H1 (cell line): ENCODE results near the gene TBX15. TPM values are rescaled to one million over a fixed set of nuclear protein-coding genes. Genes with fewer than 3 reads are reported as not detected.

Experiments used
- CTCF ChIA-PET: fragments of 300-600 bp; sonication (Branson Sonifier 250); formaldehyde crosslinking; loops from one replicate; lab custom pipeline; 2021; ENCODE audit not compliant: partially characterized antibody; lab: Charles Lee
- POLR2A ChIA-PET: fragments of 300-600 bp; sonication (Branson Sonifier 250); formaldehyde crosslinking; loops from one replicate; lab custom pipeline; 2021; ENCODE audit warnings: inconsistent platforms; ENCODE audit not compliant: partially characterized antibody; lab: Charles Lee
- DNase-seq, 2 experiments: peaks; one replicate each; pipeline versions ENCODE4 v3.0.0 to v3.0.0-alpha.2; 2010 to 2022; ENCODE audit warnings: low spot score in 2 of 2, low read depth in 1 of 2, mixed read lengths in 1 of 2
- FAIRE-seq: peaks from 2 replicates; lab custom pipeline; 2011; peaks lifted over from hg19 to GRCh38; lab: Jason Lieb, UNC
- H2AFZ ChIP-seq: 2 replicates; pipeline ENCODE4 v1.8.1; 2012; ENCODE audit warnings: low read length, inconsistent platforms
- H2AK5ac ChIP-seq: 2 replicates; pipeline ENCODE4 v1.6.1; 2013; ENCODE audit warnings: low read depth, low read length
- H2BK120ac ChIP-seq: replicated peaks from 2 replicates; pipeline ENCODE3; 2013; ENCODE audit warnings: low read depth, low read length, inconsistent platforms
- H2BK12ac ChIP-seq: 2 replicates; pipeline ENCODE4 v1.6.1; 2013; ENCODE audit warnings: low read depth, low read length
- H2BK15ac ChIP-seq: 2 replicates; pipeline ENCODE4 v1.6.1; 2013; ENCODE audit warnings: low read length
- H2BK20ac ChIP-seq: 2 replicates; pipeline ENCODE4 v1.6.1; 2013; ENCODE audit warnings: low read length
- H2BK5ac ChIP-seq: 2 replicates; pipeline ENCODE4 v1.6.1; 2013; ENCODE audit warnings: low read depth, low read length
- H3K14ac ChIP-seq: 2 replicates; pipeline ENCODE4 v1.6.1; 2013; ENCODE audit warnings: inconsistent platforms; ENCODE audit not compliant: insufficient read length
- H3K18ac ChIP-seq: 2 replicates; pipeline ENCODE4 v1.6.1; 2013; ENCODE audit warnings: low read length; ENCODE audit errors: extremely low read depth
- H3K23ac ChIP-seq: 2 replicates; pipeline ENCODE4 v1.6.1; 2013; ENCODE audit warnings: inconsistent platforms; ENCODE audit not compliant: insufficient read length
- H3K23me2 ChIP-seq: 2 replicates; pipeline ENCODE4 v1.6.1; 2013; ENCODE audit warnings: low read depth, low read length
- H3K27ac ChIP-seq: 2 replicates; pipeline ENCODE4 v1.6.1; 2011; ENCODE audit warnings: low read depth, low read length, inconsistent platforms
- H3K27me3 ChIP-seq, 4 experiments: replicated peaks in 1 of 4; 1 replicate in 1 of 4; 2 replicates in 3 of 4; pipeline versions ENCODE4 v1.6.1 to v1.8.1; 2011 to 2013; ENCODE audit warnings: low read length in 3 of 4, mild to moderate bottlenecking in 3 of 4, inconsistent platforms in 2 of 4, mixed read lengths in 2 of 4, moderate library complexity in 1 of 4; ENCODE audit not compliant: control insufficient read depth in 3 of 4, insufficient read depth in 3 of 4; ENCODE audit errors: extremely low read depth in 1 of 4
- H3K36me3 ChIP-seq, 4 experiments: 2 replicates each; pipeline versions ENCODE4 v1.6.1 to v1.8.1; 2011 to 2013; ENCODE audit warnings: mild to moderate bottlenecking in 4 of 4, low read length in 3 of 4, moderate library complexity in 2 of 4, control low read depth in 1 of 4, inconsistent platforms in 1 of 4; ENCODE audit not compliant: insufficient read depth in 4 of 4, control insufficient read depth in 2 of 4
- H3K4ac ChIP-seq: replicated peaks from 2 replicates; pipeline ENCODE3; 2013; ENCODE audit warnings: low read length, low read depth, mixed read lengths, inconsistent platforms; ENCODE audit not compliant: insufficient read length
- H3K4me1 ChIP-seq, 4 experiments: replicated peaks in 1 of 4; 1 replicate in 1 of 4; 2 replicates in 3 of 4; pipeline versions ENCODE4 v1.6.1 to v1.8.1; 2011 to 2013; ENCODE audit warnings: low read length in 3 of 4, inconsistent platforms in 2 of 4, mixed read lengths in 1 of 4; ENCODE audit not compliant: insufficient read depth in 4 of 4, control insufficient read depth in 3 of 4
- H3K4me2 ChIP-seq, 2 experiments: 2 replicates each; pipeline versions ENCODE4 v1.6.1 to v1.8.1; 2011 to 2013; ENCODE audit warnings: low read depth in 2 of 2, low read length in 2 of 2, control low read depth in 1 of 2, inconsistent platforms in 1 of 2, mild to moderate bottlenecking in 1 of 2; ENCODE audit not compliant: insufficient read depth in 1 of 2
- H3K4me3 ChIP-seq, 4 experiments: fragments of 200-600, 300-600 bp in 1 of 4; sonication (generic), shearing (Covaris generic), sonication (Bioruptor Twin) in 1 of 4; 2 replicates each; pipeline versions ENCODE4 v1.5.1 to v1.8.1; 2011 to 2016; ENCODE audit warnings: low read length in 4 of 4, low read depth in 3 of 4, control low read depth in 2 of 4, inconsistent platforms in 2 of 4, mild to moderate bottlenecking in 2 of 4, mixed read lengths in 1 of 4, moderate library complexity in 1 of 4; ENCODE audit not compliant: insufficient read depth in 2 of 4; ENCODE audit errors: extremely low read depth in 1 of 4
- H3K56ac ChIP-seq: replicated peaks from 2 replicates; pipeline ENCODE3; 2013; ENCODE audit warnings: low read depth, mild to moderate bottlenecking, mixed read lengths, low read length, inconsistent platforms; ENCODE audit not compliant: insufficient read length
- H3K79me1 ChIP-seq: 2 replicates; pipeline ENCODE4 v1.6.1; 2013; ENCODE audit warnings: low read depth, low read length, control low read depth
- H3K79me2 ChIP-seq, 2 experiments: 2 replicates each; pipeline versions ENCODE4 v1.6.1 to v1.8.1; 2012 to 2013; ENCODE audit warnings: low read length in 2 of 2, mild to moderate bottlenecking in 2 of 2, inconsistent platforms in 1 of 2; ENCODE audit not compliant: insufficient read depth in 2 of 2, control insufficient read depth in 1 of 2
- H3K9ac ChIP-seq, 4 experiments: replicated peaks in 1 of 4; 1 replicate in 1 of 4; 2 replicates in 3 of 4; pipeline versions ENCODE4 v1.6.1 to v1.8.1; 2011 to 2013; ENCODE audit warnings: low read depth in 3 of 4, low read length in 3 of 4, control low read depth in 2 of 4, mild to moderate bottlenecking in 2 of 4, moderate library complexity in 2 of 4, inconsistent platforms in 1 of 4; ENCODE audit errors: extremely low read depth in 1 of 4
- H3K9me3 ChIP-seq, 2 experiments: 2 replicates each; pipeline versions ENCODE4 v1.6.1 to v1.8.1; 2012 to 2013; ENCODE audit warnings: mild to moderate bottlenecking in 2 of 2, moderate library complexity in 2 of 2, control low read depth in 1 of 2, inconsistent platforms in 1 of 2, low read depth in 1 of 2, low read length in 1 of 2, mixed read lengths in 1 of 2; ENCODE audit not compliant: insufficient read depth in 2 of 2
- H4K20me1 ChIP-seq, 2 experiments: replicated peaks in 1 of 2; 2 replicates each; pipeline versions ENCODE3 to v1.8.1; 2011 to 2013; ENCODE audit warnings: inconsistent platforms in 2 of 2, low read length in 2 of 2, mild to moderate bottlenecking in 1 of 2; ENCODE audit not compliant: insufficient read depth in 2 of 2, control insufficient read depth in 1 of 2
- H4K5ac ChIP-seq: 2 replicates; pipeline ENCODE4 v1.6.1; 2013; ENCODE audit warnings: low read length, low read depth, mixed read lengths, inconsistent platforms; ENCODE audit not compliant: insufficient read length
- H4K8ac ChIP-seq: 2 replicates; pipeline ENCODE4 v1.8.0; 2013; ENCODE audit warnings: mild to moderate bottlenecking, moderate library complexity, low read length, inconsistent platforms; ENCODE audit not compliant: insufficient read depth; ENCODE audit errors: extremely low read depth
- H4K91ac ChIP-seq: replicated peaks from 2 replicates; pipeline ENCODE3; 2013; ENCODE audit warnings: low read length, mixed read lengths, inconsistent platforms; ENCODE audit not compliant: insufficient read length
- RNF2 ChIP-seq: fragments of 200-900, 300-1000 bp; sonication (generic); IDR thresholded peaks from 2 replicates; pipeline ENCODE4 v1.7.1; 2016; ENCODE audit warnings: borderline replicate concordance, low read depth, mild to moderate bottlenecking, antibody characterized with exemption, low read length; ENCODE audit not compliant: poor library complexity, severe bottlenecking; ENCODE audit errors: missing control alignments
- WGBS, 2 experiments: shearing (Covaris generic) in 1 of 2; methylation state at CpG; one replicate each; pipeline versions ENCODE4 v1.1.6 to v1.1.7; 2013 to 2015; ENCODE audit warnings: low lambda C conversion rate in 2 of 2, mixed read lengths in 2 of 2, inconsistent platforms in 1 of 2, low coverage in 1 of 2, missing lambda C conversion rate in 1 of 2; ENCODE audit not compliant: insufficient replicate concordance in 2 of 2, insufficient coverage in 1 of 2, insufficient read length in 1 of 2; ENCODE audit errors: extremely low coverage in 1 of 2, missing lambda C conversion rate in 1 of 2; 5-methylcytosine and 5-hydroxymethylcytosine counted together
- polyA plus RNA-seq, 7 experiments: library from polyadenylated mRNA; depleted of rRNA in 3 of 7; stranded (reverse) in 5 of 7; unstranded in 2 of 7; fragments of >200 nt in 5 of 7; fragments of 200-250 nt in 2 of 7; gene quantifications; 1 replicate in 5 of 7; 2 replicates in 1 of 7; 4 replicates in 1 of 7; pipeline versions ENCODE4 v1.2.1 to v1.2.3, GENCODE V29; 2011 to 2013; ENCODE audit warnings: missing spikeins in 2 of 7, mixed read lengths in 2 of 7
- total RNA-seq: library from RNA; stranded (reverse); fragmentation: NEBNext Ultra II Directional; extraction: Animal tissue kit (Norgen Biotek cat#: 25700); gene quantifications from 2 replicates; pipeline ENCODE4 v1.2.1, GENCODE V29; 2021

The TBX15 gene
- total and polyA plus RNA-seq, 2 of the 8 experiments (the other 6 are each of a cell fraction or from before 2014, with no cell fraction given): 0.14 to 0.24 TPM

DNA sequence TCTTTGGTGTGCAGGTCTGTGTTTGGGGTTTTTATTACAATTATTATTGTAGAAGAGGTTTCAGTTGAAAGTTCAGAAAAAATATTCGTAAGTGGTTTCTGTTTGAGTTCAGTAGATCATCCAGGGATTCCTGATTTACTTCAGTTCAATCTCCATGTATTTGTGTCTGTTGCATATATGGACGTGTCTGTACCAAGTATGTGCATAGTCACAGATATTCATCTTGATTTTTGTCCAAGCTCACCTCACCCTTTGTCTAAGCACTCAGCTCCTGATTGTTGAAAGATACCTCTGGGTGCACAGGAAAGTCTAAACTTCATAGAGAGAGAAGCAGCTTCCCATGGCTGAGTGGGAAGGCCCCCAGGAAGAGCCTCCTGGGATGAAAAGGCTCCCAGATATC lies 141.7 kb downstream of the TBX15 start:
- Histone ChIP-seq H2AK5ac (no peak overlapping the region), H2BK15ac (no peak overlapping the region), H4K8ac (no peak overlapping the region), H3K27me3 (no peaks in the 10 kb centered on the region), H4K91ac (no peak overlapping the region), H3K4me2 (no peak overlapping the region), H4K20me1 (no peaks in the 10 kb centered on the region), H3K14ac (no peak overlapping the region), H3K18ac (no peak overlapping the region), H3K56ac (no peak overlapping the region), H3K27ac (no peak overlapping the region), H3K9ac (no peak overlapping the region), H2AFZ (no peak overlapping the region), H3K4ac (no peak overlapping the region), H2BK5ac (no peak overlapping the region), H2BK120ac (no peak overlapping the region), H2BK20ac (no peak overlapping the region), H3K79me2 (no peaks in the 10 kb centered on the region), H3K9me3 (no peaks in the 10 kb centered on the region), H3K4me1 (no peaks in the 10 kb centered on the region), H3K23ac (no peak overlapping the region), H3K36me3 (no peaks in the 10 kb centered on the region), H3K23me2 (no peaks in the 10 kb centered on the region), H4K5ac (no peak overlapping the region), H3K4me3 (no peak overlapping the region), H2BK12ac (no peak overlapping the region), H3K79me1 (no peaks in the 10 kb centered on the region)
- CTCF ChIA-PET: no interaction called here
- no peak for DNase-seq
- FAIRE-seq: no peak
- no peak for TF ChIP-seq RNF2
- 82% methylated on average over 2 of the region's 2 CpGs; no CpG with 5 or more reads in 1 of the 2 experiments for WGBS, 2 experiments
- POLR2A ChIA-PET: no interaction called here
